NCI-H128 (cell line): ENCODE measurements around the gene TPMT.
"Not testable (repeated sequence)": the region's sequence is repeated elsewhere in the genome, so short reads cannot be mapped to it uniquely, and the experiment has no call there.

Experiments used
- DNase-seq: peaks from one replicate; lab custom pipeline; 2025; ENCODE audit not compliant: unreplicated experiment; lab: John Stamatoyannopoulos, UW

The TPMT gene

DNA sequence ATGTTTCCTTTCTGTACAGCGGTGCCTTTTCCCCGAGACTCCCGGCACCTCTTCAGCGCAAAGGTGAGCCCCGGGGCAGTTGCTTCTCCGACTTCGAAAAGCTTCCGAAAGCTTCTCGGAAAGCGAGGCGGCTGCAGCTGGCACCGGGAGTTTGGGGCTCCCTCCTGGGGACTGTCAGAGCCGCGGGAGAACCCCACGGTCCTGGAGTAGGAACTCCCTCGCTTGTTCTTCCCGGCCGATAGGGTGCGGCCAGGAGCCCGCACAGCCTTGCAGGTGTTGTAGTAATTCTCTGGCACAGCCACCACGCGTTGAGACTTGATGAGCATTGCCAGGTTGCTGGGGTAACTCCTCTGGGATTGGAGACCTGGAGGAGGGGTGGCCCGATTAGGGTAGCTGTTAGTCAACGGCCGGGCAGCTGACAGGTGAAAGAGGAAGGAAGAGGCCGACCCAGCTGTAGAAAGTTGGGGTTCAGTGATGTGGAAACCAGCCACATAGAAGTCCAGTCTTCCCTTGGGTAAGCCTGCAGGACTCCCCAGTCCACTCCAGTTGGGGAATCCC, 1.1 kb upstream of the TPMT start:
- DNase-seq, result peak; percentile 56

- DNase-seq, result peak; percentile 96
These were observed 430 bp upstream of the TPMT start, which contains the start of gene KDM1B for GRCh38 chr6:18155150-18155863. TSS of gene KDM1B (plus strand) at chr6:18155422. CDS start at chr6:18159896, 4,474 bp downstream.

- DNase-seq, result no peak
These were observed 1.6 kb downstream of the TPMT start for GRCh38 chr6:18153311-18153703.

GRCh38 chr6:18151801-18152200, 3.1 kb downstream of the TPMT start:
- no peak for DNase-seq

GRCh38 chr6:18151391-18151790, 3.5 kb downstream of the TPMT start:
- DNase-seq, result not testable (repeated sequence)

- DNase-seq, result no peak
These were observed 6.4 kb downstream of the TPMT start for GRCh38 chr6:18148304-18149025.

DNA sequence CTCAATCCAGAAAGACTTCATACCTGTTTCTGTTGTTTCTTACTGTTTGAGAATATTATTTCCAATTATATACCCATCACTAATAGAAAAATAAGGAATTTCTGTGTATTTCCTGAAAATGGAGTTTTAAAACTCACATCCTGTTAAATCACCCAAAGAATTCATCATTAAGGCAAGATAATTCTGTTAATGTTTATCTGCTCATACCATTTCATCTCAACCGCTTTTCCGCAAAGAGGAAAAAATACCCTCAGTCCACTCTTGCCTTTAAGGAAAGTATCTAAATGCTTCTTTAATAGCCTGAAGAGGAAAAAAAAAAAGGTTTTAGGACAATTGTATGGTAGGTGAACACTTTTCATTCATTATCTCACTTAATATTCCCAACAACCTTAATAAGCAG, 7.3 kb downstream of the TPMT start:
- no peak for DNase-seq

GRCh38 chr6:18147160-18147559, 7.7 kb downstream of the TPMT start:
- no peak for DNase-seq

DNA sequence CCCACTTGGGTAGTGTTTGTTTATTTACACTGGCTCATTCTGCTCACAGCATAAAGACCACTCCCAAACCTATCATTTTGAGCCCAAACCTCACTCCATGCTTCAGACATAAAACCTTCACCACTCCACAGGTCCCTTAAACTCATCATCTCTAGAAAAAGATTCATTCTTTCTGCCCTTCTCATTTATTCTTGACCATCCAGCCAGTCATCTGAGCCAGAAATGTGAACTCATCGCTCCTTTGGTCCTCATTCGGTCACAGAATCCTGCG, 12.4 kb downstream of the TPMT start:
- no peak for DNase-seq

DNA sequence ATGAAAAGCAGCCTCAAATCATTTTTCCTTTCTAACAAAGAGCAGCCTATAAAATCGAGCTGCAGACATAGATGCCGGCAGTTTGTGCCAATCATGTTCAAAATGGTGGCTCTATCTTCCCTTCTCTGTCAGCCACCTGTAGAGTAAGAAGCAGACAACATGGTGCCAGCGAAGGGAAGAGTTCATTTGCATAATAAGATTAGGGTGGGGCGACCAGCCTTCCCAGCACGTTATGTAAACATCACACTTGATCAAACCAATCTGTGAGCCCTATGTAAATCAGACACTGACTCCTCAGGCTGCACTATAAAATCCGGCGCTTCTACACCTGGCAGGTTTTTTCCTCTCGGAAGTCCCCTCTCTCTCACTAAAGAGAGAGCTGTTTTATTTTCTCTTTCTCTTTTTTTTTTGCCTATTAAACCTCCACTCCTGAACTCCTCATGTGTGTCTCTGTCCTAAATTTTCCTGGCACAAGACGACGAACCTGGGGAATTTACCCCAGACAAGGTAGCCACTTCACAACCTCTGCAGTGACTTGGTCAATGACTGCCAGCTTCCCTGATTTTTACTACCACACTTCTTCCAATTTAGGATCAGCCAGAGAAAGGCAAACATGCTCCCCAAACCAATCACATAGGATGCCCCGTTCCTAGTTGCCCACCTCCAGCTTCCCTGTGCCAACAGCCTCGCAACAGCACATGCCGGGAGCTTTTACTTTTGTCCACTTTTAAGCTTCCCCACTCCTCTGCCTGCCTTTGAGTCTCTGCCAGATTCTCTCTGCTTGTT, 12.9 kb downstream of the TPMT start:
- DNase-seq, result no peak

DNA sequence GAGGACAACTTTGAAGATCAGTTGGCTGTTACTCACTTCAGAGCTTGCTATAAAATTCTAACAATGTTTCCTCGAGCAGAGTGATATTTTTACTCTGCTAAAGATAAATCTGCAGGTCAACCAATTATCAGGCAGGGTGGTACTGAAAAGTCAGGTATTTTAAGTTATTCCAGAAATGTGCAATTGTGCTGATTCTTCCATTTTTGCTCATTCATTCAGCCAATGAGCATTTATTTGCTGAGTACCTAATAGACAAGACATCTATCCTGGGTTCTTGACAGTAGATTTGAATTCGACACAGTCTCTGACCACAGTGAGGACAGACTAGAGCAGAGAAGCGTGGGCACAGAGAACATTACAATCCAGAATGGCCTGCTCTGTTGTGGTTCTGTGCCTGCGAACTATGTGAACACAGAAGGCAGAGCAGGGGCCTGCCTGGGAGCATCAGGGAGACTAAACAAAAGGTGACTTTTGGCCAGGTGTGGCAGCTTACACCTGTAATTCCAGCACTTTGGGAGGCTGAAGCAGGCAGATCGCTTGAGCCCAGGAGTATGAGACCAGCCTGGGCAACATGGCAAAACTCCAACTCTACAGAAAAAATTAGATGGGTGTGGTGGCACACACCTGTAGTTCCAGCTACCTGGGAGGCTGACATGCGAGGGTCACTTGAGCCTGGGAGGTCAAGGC, 14.8 kb downstream of the TPMT start:
- DNase-seq, result no peak

- DNase-seq, result no peak
These were observed 16.0 kb downstream of the TPMT start for GRCh38 chr6:18138906-18139305.

GRCh38 chr6:18136260-18136659, 18.6 kb downstream of the TPMT start:
- DNase-seq, result no peak

DNA sequence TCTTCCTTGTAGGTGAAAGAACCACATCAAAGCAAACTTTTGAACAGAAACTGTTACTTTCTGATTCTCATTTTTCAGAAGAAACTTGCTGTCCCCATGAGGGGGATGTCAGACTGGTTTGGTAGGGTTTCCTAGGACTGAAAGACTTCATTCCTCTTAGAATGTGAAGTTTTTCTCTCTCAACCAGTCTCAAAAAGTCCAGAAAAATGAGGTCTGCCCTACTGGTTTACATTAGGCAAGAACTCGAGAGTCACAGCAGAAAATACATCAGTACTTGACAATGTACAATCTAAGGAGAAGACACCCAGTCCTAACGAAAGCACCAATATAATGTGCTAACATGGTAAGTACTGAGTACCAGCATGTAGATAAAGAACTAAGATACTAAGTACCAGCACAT, 19.7 kb downstream of the TPMT start:
- no peak for DNase-seq

GRCh38 chr6:18132346-18132745, 22.5 kb downstream of the TPMT start:
- no peak for DNase-seq

- DNase-seq, result no peak
These were observed 28.8 kb downstream of the TPMT start for GRCh38 chr6:18126121-18126520.

DNA sequence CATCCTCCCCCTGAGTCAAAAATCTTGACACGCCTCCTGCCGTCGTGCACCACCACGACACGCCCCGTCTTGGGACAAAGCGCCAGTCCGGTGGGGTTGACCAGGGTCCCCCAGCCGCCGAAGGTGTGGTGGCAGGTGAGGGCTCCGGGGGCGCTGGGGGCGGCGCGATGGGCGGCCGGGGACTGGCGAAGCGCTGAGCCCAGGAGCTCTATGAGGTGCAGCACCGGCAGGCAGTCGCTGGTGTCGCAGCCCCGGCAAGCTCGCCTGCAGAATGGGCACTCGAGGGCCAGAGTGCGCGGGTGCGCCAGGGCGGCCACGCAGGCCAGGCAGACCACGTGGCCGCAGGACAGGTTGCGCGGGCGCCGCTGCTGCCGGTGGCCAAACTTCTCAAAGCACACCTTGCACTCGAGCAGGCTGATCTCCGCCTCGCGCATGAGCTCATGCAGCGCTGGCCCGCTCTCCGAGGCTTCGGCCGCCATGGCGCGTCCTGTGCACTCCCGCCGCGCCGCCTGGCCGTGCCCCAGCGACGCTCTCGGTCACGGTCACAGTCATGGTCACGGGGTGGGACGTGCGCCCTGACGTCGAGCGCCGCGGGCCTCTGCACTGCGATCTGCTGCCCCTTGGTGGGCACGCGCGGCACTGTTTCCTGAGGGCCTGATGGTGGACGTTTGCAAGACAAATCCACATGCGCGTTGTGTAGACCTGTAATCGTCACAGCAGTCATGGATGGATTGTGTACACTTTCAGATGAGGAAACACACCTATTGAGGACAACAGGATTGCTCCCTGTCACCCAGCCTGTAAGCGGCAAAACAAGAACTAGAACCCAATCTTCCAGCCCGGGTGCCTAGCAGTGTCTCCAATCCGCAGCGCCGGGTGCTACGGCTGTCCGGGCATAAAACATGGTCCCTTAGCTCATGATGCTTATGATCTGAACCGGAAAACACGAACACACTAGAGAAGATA, 32.5 kb downstream of the TPMT start, which contains the start of gene NHLRC1:
NHLRC1 (minus strand) TSS at position 550 of the 966 bp plus-strand sequence; CDS start at position 479, 71 bp downstream.
- peak; percentile 63 for DNase-seq

DNA sequence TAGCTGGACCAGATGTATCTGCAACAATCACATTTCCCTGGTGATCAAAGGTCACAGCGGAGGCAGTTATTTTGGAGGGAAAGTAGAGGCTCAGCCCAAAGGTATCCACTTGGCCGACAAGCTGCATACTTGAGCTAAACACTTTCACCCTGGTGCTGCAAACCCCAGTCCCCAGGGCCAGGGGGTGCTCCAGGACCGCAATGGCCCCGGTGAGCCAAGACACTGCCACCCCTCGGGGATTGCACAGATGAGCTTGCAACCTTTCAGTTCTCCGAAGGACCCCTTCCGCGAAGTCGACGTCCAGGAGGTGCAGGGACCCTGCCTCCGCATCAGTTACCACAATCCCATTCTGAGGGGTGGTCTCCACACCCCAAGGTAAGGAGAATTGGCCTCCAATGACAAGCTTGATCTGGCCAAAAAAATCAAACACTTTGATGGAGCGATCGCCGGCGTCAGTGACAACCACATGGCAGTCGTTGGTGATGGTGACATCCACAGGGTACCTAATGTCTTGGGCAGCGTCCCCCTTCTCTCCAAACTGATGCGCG, 33.2 kb downstream of the TPMT start:
- DNase-seq, result no peak

GRCh38 chr6:18119236-18119635, 35.6 kb downstream of the TPMT start:
- DNase-seq, result no peak

- no peak for DNase-seq
These were observed 36.5 kb downstream of the TPMT start for GRCh38 chr6:18118330-18118729.
